Measurements from ENCODE around the gene ATP2B3.

ATP2B3 gene

DNA sequence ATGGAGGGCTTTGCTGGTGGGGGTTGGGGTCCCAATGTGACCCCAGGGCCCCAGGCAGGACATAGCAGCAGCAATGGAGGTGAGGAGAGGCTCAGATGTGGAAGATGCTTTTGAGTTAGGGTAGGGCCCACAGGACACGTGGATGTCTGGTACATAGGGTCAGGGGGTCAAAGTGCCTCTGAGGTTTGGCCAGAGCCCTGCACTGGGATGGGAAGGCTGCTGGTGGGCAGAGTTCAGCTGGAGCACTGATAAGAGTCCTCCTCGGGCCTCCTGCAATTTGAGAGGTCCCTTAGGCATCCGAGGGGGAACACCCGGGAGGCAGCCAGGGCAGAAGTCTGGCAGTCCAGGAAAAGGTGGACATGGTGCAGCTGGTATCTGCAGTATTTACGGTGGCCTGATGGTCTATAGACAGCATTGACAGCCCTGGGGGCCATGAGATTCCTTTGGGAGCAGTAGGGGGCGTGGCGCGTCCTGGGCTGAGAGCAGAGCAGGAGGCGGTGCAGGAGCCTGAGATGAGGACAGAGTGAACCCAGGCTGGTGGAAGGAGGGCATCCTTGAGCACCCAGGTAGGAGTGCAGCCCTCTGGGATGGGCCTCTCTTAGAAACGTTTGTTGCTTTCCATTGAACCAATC lies 58.9 kb downstream of the ATP2B3 start:
- no peak overlapping the region for H3K4me3 ChIP-seq (replicated peaks in 1 of 2; ENCODE audit: low read depth in 2 of 2, low read length in 2 of 2)
- TF ChIP-seq, protein P1, sequence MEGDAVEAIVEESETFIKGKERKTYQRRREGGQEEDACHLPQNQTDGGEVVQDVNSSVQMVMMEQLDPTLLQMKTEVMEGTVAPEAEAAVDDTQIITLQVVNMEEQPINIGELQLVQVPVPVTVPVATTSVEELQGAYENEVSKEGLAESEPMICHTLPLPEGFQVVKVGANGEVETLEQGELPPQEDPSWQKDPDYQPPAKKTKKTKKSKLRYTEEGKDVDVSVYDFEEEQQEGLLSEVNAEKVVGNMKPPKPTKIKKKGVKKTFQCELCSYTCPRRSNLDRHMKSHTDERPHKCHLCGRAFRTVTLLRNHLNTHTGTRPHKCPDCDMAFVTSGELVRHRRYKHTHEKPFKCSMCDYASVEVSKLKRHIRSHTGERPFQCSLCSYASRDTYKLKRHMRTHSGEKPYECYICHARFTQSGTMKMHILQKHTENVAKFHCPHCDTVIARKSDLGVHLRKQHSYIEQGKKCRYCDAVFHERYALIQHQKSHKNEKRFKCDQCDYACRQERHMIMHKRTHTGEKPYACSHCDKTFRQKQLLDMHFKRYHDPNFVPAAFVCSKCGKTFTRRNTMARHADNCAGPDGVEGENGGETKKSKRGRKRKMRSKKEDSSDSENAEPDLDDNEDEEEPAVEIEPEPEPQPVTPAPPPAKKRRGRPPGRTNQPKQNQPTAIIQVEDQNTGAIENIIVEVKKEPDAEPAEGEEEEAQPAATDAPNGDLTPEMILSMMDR (IDR thresholded peaks at IDR 0.05; ENCODE audit: low read depth, low read length), result no peak
- no peak for DNase-seq (ENCODE audit: low read depth in 2 of 2)

DNA sequence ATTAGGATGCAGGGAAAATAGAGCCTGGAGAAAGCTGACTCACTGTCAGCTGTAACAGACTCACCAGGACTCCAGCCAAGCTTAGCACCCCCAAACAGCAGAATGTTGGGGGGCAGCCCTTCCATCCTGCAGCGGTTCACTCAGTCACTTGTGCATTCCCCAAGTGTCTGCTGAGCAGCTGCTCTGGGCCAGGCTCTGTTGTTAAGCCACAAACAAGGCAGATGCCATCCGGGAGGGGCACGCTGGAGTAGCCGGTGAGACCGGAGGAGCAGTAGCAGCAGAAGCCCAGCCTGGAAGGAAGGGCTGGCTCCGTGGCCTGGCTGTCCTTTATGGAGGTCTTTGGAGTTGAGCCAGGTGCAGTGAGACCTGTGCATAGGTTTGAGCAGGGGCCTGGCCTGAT lies 59.5 kb downstream of the ATP2B3 start:
- no peak overlapping the region for H3K4me3 ChIP-seq (replicated peaks in 1 of 2; ENCODE audit: low read depth in 2 of 2, low read length in 2 of 2)
- TF ChIP-seq, protein P1 (IDR thresholded peaks at IDR 0.05; ENCODE audit: low read depth, low read length), result no peak
- DNase-seq (ENCODE audit: low read depth in 2 of 2), result no peak

DNA sequence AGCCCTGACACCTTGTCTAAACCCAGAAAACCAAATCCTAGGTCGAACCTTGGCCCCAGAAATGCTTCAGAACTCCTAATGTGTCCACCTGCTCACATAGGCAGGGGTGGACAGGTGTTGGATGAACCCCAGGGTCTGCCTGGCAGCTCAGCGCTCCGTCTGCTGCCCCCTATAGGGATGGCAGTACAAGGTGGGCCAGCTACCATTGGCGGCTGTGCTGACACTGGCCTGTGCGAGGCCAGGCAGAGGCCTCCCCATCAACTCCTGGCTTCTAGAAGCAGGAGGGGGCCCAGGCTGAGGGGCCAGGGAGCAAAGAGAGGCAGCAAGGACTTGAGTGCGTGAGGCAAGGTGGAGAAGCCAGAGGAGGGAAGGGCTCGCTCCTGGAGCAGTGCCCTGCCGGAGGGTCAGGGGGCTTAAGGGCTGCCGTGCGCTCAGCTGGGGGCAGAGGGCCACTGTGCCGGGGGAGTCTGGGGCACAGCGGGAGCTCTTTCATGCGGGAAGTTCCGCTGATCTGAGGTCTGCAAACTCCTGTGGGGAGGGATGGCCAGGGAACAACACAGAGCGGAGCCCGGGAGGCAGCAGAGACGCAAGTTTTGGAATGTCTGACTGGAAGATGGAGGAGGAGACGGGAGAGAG lies 60.9 kb downstream of the ATP2B3 start:
- no peak overlapping the region for H3K4me3 ChIP-seq (replicated peaks in 1 of 2; ENCODE audit: low read depth in 2 of 2, low read length in 2 of 2)
- DNase-seq (ENCODE audit: low read depth in 2 of 2), result no peak
- TF ChIP-seq, protein P1 (IDR thresholded peaks at IDR 0.05; ENCODE audit: low read depth, low read length), result no peak

DNA sequence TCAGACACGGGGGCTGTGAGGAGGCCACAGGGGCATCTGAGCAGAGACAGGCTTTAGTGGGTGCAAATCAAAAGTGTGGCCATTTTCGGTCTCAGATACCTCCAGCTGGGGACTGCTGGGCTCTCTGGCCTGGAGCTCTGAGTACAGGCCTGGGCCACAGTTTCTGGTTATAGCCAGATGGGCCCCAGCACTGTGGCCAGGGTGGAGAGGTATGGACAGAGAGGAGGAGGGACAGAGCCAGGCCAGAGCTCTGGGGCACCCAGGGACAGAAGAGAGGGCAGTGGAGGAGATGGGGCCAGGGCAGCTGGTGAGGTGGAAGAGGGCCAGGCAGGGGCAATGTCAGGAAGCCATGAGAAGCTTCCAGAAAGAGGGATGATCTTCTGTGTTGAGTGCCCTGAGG lies 61.4 kb downstream of the ATP2B3 start:
- no peak overlapping the region for H3K4me3 ChIP-seq (replicated peaks in 1 of 2; ENCODE audit: low read depth in 2 of 2, low read length in 2 of 2)
- no peak for DNase-seq (ENCODE audit: low read depth in 2 of 2)
- TF ChIP-seq, protein P1 (IDR thresholded peaks at IDR 0.05; ENCODE audit: low read depth, low read length), result no peak

DNA sequence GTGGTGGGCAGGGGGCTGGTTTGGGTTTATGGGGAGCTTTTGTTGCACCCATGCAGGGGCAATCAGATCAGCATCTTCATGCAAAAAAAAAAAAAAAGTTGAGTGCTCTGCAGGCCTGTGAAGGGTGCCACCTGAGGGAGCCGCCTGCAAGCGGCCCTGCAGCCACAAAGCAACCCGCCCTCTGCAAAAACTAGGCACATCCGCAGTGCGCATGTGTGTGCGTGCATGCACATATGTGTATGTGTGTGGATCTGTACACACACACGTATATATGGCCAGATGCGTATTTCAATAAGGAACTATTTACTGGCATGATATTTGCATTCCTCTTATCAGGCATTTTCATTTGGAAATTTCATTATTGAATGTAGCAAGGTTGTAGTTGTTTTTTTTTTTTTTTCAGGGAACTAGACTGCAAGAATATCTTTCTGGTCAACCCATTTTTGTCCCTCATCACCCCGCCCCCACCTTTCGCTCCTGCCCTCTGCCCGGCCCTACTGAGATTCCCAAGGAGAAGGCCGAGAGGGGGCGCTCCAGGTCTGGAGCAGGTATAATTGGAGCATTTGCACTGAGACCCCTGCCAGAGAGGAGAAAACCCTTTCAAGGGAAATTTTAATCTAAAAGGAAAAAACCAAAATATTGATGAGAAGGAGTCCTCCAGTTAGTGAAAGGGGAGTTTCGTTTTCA lies 63.4 kb downstream of the ATP2B3 start:
- TF ChIP-seq, protein P1 (IDR thresholded peaks at IDR 0.05; ENCODE audit: low read depth, low read length), result no peak
- peak in 1 of 2 donors; percentile 1 for DNase-seq (ENCODE audit: low read depth in 2 of 2)
- H3K4me3 ChIP-seq (replicated peaks in 1 of 2; ENCODE audit: low read depth in 2 of 2, low read length in 2 of 2), result no peak overlapping the region

DNA sequence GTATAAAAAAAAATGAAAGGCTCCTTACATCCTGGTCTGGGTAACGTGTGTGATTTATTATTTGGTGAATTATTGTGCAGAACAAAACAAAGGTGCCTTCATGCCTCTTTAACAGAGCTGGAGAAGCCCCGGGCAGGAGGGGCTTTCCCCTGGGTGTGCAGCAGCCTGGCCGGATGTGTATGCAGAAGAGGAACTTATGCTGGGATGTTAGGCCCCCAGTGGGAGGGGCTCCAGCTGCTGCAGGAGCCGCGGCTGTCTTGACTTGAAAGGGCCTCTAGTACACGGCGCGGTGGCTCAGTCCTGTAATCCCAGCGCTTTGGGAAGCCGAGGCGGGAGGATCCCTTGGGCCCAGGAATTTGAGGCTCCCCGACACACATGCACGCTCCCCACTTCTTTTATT lies 65.5 kb downstream of the ATP2B3 start:
- no peak overlapping the region for H3K4me3 ChIP-seq (replicated peaks in 1 of 2; ENCODE audit: low read depth in 2 of 2, low read length in 2 of 2)

More for the DNA sequence above, 65.5 kb downstream of the ATP2B3 start:
- TF ChIP-seq, protein P1 (IDR thresholded peaks at IDR 0.05; ENCODE audit: low read depth, low read length), result no peak
- peak; percentile 20 to 36 for DNase-seq (ENCODE audit: low read depth in 2 of 2)
